ENCODE data around the gene UGT2B11. TPM values are rescaled to one million over a fixed set of nuclear protein-coding genes. Genes with fewer than 3 reads are reported as not detected.
"Not testable (repeated sequence)": the region's sequence is repeated elsewhere in the genome, so short reads cannot be mapped to it uniquely, and the experiment has no call there.

UGT2B11 gene
- total RNA-seq, 1 donor from 2014 or later: not detected

GRCh38 chr4:69224891-69225290 is 10.3 kb upstream of the UGT2B11 start:
- H3K4me3 Mint-ChIP-seq (ENCODE audit: unreplicated experiment): no peak overlapping the region
- DNase-seq (ENCODE audit: low read depth): no peak
- Histone ChIP-seq H3K27ac (ENCODE audit: low read depth, low read length) (no peak overlapping the region), H3K27me3 (ENCODE audit: insufficient read depth, low read length) (no peaks in the 10 kb centered on the region), H3K4me3 (ENCODE audit: insufficient read depth, low read depth, low read length) (no peak overlapping the region), H4K20me1 (ENCODE audit: insufficient read depth, low read length) (no peaks in the 10 kb centered on the region), H3K36me3 (ENCODE audit: insufficient read depth, low read length) (no peaks in the 10 kb centered on the region), H3K79me2 (ENCODE audit: insufficient read depth, low read length) (no peaks in the 10 kb centered on the region), H3K4me2 (ENCODE audit: low read length) (no peak overlapping the region), H3K9me3 (ENCODE audit: insufficient read depth, low read depth, low read length) (no peaks in the 10 kb centered on the region), H3K4me1 (ENCODE audit: insufficient read depth, low read length) (no peaks in the 10 kb centered on the region), H3K9ac (ENCODE audit: low read length) (no peak overlapping the region), H2AFZ (ENCODE audit: low read depth, low read length) (no peak overlapping the region)
- no peak for FAIRE-seq
- TF ChIP-seq CTCF (IDR thresholded peaks at IDR 0.05; ENCODE audit: insufficient read depth, low read depth, low read length) (no peak), EZH2 (IDR thresholded peaks at IDR 0.05; ENCODE audit: insufficient read depth, low read length) (no peak)
- no peak overlapping the region for H3K27ac Mint-ChIP-seq (ENCODE audit: unreplicated experiment)
- H3K4me1 Mint-ChIP-seq (ENCODE audit: low read depth, unreplicated experiment): peaks cover 3% of the 10 kb centered on the region
- no peaks in the 10 kb centered on the region for H3K36me3 Mint-ChIP-seq (ENCODE audit: low read depth, unreplicated experiment)
- H3K9me3 Mint-ChIP-seq (ENCODE audit: unreplicated experiment): no peaks in the 10 kb centered on the region
- H3K27me3 Mint-ChIP-seq (ENCODE audit: low read depth, unreplicated experiment): peaks cover 2% of the 10 kb centered on the region

GRCh38 chr4:69223277-69223676 is 8.7 kb upstream of the UGT2B11 start:
- H2AFZ ChIP-seq (ENCODE audit: low read depth, low read length); H3K4me1 ChIP-seq (ENCODE audit: insufficient read depth, low read length); H3K36me3 ChIP-seq (ENCODE audit: insufficient read depth, low read length); DNase-seq (ENCODE audit: low read depth); H3K27me3 ChIP-seq (ENCODE audit: insufficient read depth, low read length); H3K9ac ChIP-seq (ENCODE audit: low read length); H3K4me3 Mint-ChIP-seq (ENCODE audit: unreplicated experiment); H3K4me1 Mint-ChIP-seq (ENCODE audit: low read depth, unreplicated experiment); H3K36me3 Mint-ChIP-seq (ENCODE audit: low read depth, unreplicated experiment); H3K79me2 ChIP-seq (ENCODE audit: insufficient read depth, low read length); H3K27me3 Mint-ChIP-seq (ENCODE audit: low read depth, unreplicated experiment); FAIRE-seq; H3K9me3 Mint-ChIP-seq (ENCODE audit: unreplicated experiment); H3K9me3 ChIP-seq (ENCODE audit: insufficient read depth, low read depth, low read length); H3K27ac Mint-ChIP-seq (ENCODE audit: unreplicated experiment); H3K27ac ChIP-seq (ENCODE audit: low read depth, low read length); H3K4me2 ChIP-seq (ENCODE audit: low read length); H3K4me3 ChIP-seq (ENCODE audit: insufficient read depth, low read depth, low read length); H4K20me1 ChIP-seq (ENCODE audit: insufficient read depth, low read length): not testable (repeated sequence)

- H4K20me1 ChIP-seq (ENCODE audit: insufficient read depth, low read length); H3K9me3 Mint-ChIP-seq (ENCODE audit: unreplicated experiment); H3K79me2 ChIP-seq (ENCODE audit: insufficient read depth, low read length); H3K4me1 ChIP-seq (ENCODE audit: insufficient read depth, low read length); H3K9me3 ChIP-seq (ENCODE audit: insufficient read depth, low read depth, low read length); H3K4me2 ChIP-seq (ENCODE audit: low read length); H3K27ac Mint-ChIP-seq (ENCODE audit: unreplicated experiment); H3K9ac ChIP-seq (ENCODE audit: low read length); H3K27me3 ChIP-seq (ENCODE audit: insufficient read depth, low read length); H3K36me3 ChIP-seq (ENCODE audit: insufficient read depth, low read length); H3K4me3 ChIP-seq (ENCODE audit: insufficient read depth, low read depth, low read length); H3K27me3 Mint-ChIP-seq (ENCODE audit: low read depth, unreplicated experiment); H3K4me3 Mint-ChIP-seq (ENCODE audit: unreplicated experiment); H2AFZ ChIP-seq (ENCODE audit: low read depth, low read length); H3K36me3 Mint-ChIP-seq (ENCODE audit: low read depth, unreplicated experiment); FAIRE-seq; H3K4me1 Mint-ChIP-seq (ENCODE audit: low read depth, unreplicated experiment); H3K27ac ChIP-seq (ENCODE audit: low read depth, low read length); DNase-seq (ENCODE audit: low read depth): not testable (repeated sequence)
Observed at GRCh38 chr4:69218491-69218890, 3.9 kb upstream of the UGT2B11 start.

GRCh38 chr4:69210911-69211310 is 3.6 kb downstream of the UGT2B11 start:
- Mint-ChIP-seq H3K4me1 (ENCODE audit: low read depth, unreplicated experiment) (no peaks in the 10 kb centered on the region), H3K27ac (ENCODE audit: unreplicated experiment) (no peak overlapping the region), H3K4me3 (ENCODE audit: unreplicated experiment) (no peak overlapping the region), H3K27me3 (ENCODE audit: low read depth, unreplicated experiment) (no peaks in the 10 kb centered on the region), H3K9me3 (ENCODE audit: unreplicated experiment) (no peaks in the 10 kb centered on the region), H3K36me3 (ENCODE audit: low read depth, unreplicated experiment) (no peaks in the 10 kb centered on the region)
- Histone ChIP-seq H3K36me3 (ENCODE audit: insufficient read depth, low read length) (no peaks in the 10 kb centered on the region), H3K4me2 (ENCODE audit: low read length) (no peak overlapping the region), H3K27me3 (ENCODE audit: insufficient read depth, low read length) (no peaks in the 10 kb centered on the region), H3K9me3 (ENCODE audit: insufficient read depth, low read depth, low read length) (no peaks in the 10 kb centered on the region), H2AFZ (ENCODE audit: low read depth, low read length) (no peak overlapping the region), H3K4me3 (ENCODE audit: insufficient read depth, low read depth, low read length) (no peak overlapping the region), H3K79me2 (ENCODE audit: insufficient read depth, low read length) (no peaks in the 10 kb centered on the region), H4K20me1 (ENCODE audit: insufficient read depth, low read length) (no peaks in the 10 kb centered on the region), H3K9ac (ENCODE audit: low read length) (no peak overlapping the region), H3K27ac (ENCODE audit: low read depth, low read length) (no peak overlapping the region), H3K4me1 (ENCODE audit: insufficient read depth, low read length) (no peaks in the 10 kb centered on the region)
- FAIRE-seq (no peak), DNase-seq (ENCODE audit: low read depth) (no peak)
- TF ChIP-seq CTCF (IDR thresholded peaks at IDR 0.05; ENCODE audit: insufficient read depth, low read depth, low read length): no peak
- TF ChIP-seq EZH2 (IDR thresholded peaks at IDR 0.05; ENCODE audit: insufficient read depth, low read length): no peak

- H3K79me2 ChIP-seq (ENCODE audit: insufficient read depth, low read length); H3K27ac Mint-ChIP-seq (ENCODE audit: unreplicated experiment); H3K27ac ChIP-seq (ENCODE audit: low read depth, low read length); H3K9ac ChIP-seq (ENCODE audit: low read length); H3K36me3 Mint-ChIP-seq (ENCODE audit: low read depth, unreplicated experiment); DNase-seq (ENCODE audit: low read depth); FAIRE-seq; H3K4me3 ChIP-seq (ENCODE audit: insufficient read depth, low read depth, low read length); H3K4me2 ChIP-seq (ENCODE audit: low read length); H4K20me1 ChIP-seq (ENCODE audit: insufficient read depth, low read length); H2AFZ ChIP-seq (ENCODE audit: low read depth, low read length); H3K4me3 Mint-ChIP-seq (ENCODE audit: unreplicated experiment); H3K36me3 ChIP-seq (ENCODE audit: insufficient read depth, low read length); H3K27me3 Mint-ChIP-seq (ENCODE audit: low read depth, unreplicated experiment); H3K4me1 ChIP-seq (ENCODE audit: insufficient read depth, low read length); H3K27me3 ChIP-seq (ENCODE audit: insufficient read depth, low read length); H3K4me1 Mint-ChIP-seq (ENCODE audit: low read depth, unreplicated experiment); H3K9me3 ChIP-seq (ENCODE audit: insufficient read depth, low read depth, low read length); H3K9me3 Mint-ChIP-seq (ENCODE audit: unreplicated experiment): not testable (repeated sequence)
Observed at GRCh38 chr4:69198506-69198905, 16.0 kb downstream of the UGT2B11 start.

All from astrocyte (in vitro differentiated cells and primary cell).